ENCODE results near the gene DMWD. TPM values are rescaled to one million over a fixed set of nuclear protein-coding genes. Genes with fewer than 3 reads are reported as not detected.

Gene DMWD
- total and polyA plus RNA-seq, 2 of the 13 experiments (the other 11 are each of a cell fraction or from before 2014, with no cell fraction given) = 10.3 to 14.9 TPM

GRCh38 chr19:45784096-45784495 lies 8.5 kb downstream of the DMWD start:
- WGBS (ENCODE audit: low lambda C conversion rate) = 91% methylated on average over 4 of the region's 4 CpGs
- TF ChIP-seq ZKSCAN8 (CRISPR knock-in tag; IDR thresholded peaks at IDR 0.05; ENCODE audit: borderline replicate concordance) (no peak), ATAD3A (CRISPR knock-in tag; IDR thresholded peaks at IDR 0.05) (no peak), ZBTB42 (CRISPR knock-in tag; IDR thresholded peaks at IDR 0.05) (no peak), GFI1 (CRISPR knock-in tag; IDR thresholded peaks at IDR 0.05; ENCODE audit: borderline replicate concordance) (no peak), BHLHE40 (IDR thresholded peaks at IDR 0.05; ENCODE audit: low read length) (no peak), RXRB (CRISPR knock-in tag; IDR thresholded peaks at IDR 0.05; ENCODE audit: borderline replicate concordance) (no peak)
- Histone ChIP-seq H3K4me3 (replicated peaks in 1 of 3; ENCODE audit: insufficient read depth in 1 of 3, low read depth in 2 of 3, low read length in 3 of 3) (no peak overlapping the region), H3K27me3 (ENCODE audit: control insufficient read depth in 1 of 2, insufficient read depth in 2 of 2, low read length in 2 of 2) (no peaks in the 10 kb centered on the region; a peak in 1 of 5 replicates), H2AFZ (ENCODE audit: low read length) (no peak overlapping the region), H3K79me2 (ENCODE audit: insufficient read depth, low read length) (no peaks in the 10 kb centered on the region), H3K9ac (ENCODE audit: insufficient read depth, low read depth, low read length) (no peak overlapping the region), H3K27ac (ENCODE audit: extremely low read length, insufficient read depth, low read length) (no peak overlapping the region), H3K4me1 (ENCODE audit: insufficient read depth, low read length) (peaks cover 29% of the 10 kb centered on the region), H4K20me1 (ENCODE audit: insufficient read depth, low read length) (peaks cover 4% of the 10 kb centered on the region; the same call in 1 of the 2 replicates), H3K4me2 (ENCODE audit: low read depth, low read length) (no peak overlapping the region), H3K9me3 (ENCODE audit: low read length) (no peaks in the 10 kb centered on the region), H3K36me3 (replicated peaks in 1 of 2; ENCODE audit: control insufficient read depth in 1 of 2, insufficient read depth in 2 of 2, low read length in 2 of 2) (peaks cover 4 to 21% of the 10 kb centered on the region in 2 experiments)
- intact Hi-C loops (cut with micrococcal nuclease; ENCODE audit: unreplicated experiment) (no loop called here), in situ Hi-C loops (cut with HindIII; ENCODE audit: extremely low pct_ligation_motif_present, low pct_unique_long_range_greater_than_20kb) (no loop called here)
- FAIRE-seq = no peak
- ChIA-PET POLR2A (no interaction called here), CTCF (ENCODE audit: low intra/inter-chr PET ratio, low total read pairs) (no interaction called here)
- no peak for ATAC-seq
- no peak for DNase-seq (ENCODE audit: low spot score)
- no TSS peak for BruUV-seq (replicated peaks)

DNA sequence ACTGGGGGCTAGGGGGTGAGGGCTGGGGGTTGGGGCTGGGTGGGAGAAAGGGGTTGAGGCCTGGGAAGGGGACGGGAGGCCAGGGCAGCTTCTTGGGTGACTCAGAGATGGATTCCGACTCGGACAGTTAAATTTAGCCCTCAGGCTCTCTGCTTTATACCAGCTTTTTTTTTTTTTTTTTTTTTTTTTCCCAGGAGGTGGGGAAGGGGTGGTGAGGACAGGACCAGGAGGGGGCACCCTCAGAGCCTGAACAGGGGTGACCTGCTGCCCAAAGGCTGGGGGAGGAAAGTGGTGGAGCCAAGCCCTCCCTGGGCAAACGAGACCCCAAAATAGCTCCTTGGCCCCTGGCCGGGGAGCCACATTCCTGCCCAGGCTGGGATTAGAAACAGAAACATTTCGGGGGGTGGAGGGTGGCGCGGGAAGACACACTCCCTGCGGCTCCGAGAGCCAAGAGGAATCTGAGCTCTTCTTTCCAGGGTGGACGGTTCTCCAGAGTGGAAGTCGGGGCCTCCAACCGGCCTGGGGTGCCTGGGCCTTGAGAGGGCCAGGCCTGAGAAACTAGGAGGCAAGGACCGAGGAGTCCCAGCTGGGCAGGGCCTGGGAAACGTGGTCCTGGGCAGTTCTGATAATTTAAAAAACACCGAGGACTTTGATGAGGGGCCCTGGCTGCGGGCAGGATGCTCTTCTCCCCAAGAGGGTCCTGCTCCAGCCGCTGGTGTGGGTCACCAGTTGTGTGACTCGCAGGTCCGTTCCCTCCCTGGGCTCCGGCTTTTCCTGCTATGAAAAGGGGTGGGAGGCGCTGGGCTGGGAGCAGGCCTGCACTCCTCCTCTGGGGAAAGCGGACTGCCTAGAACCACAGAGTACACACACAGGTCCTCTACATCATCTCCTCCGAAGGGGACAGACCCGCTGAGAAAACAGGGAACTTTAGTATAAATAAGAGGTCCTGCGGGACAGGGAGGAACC lies 9.5 kb downstream of the DMWD start:
- BruUV-seq (replicated peaks) = no TSS peak
- DNase-seq (ENCODE audit: low spot score) = no peak
- POLR2A ChIA-PET = interaction anchor here (0.5 to 4.7 kb wide), 4 partner anchors 11 to 103 kb away, joined by 3 to 53 read pairs (median 4); partner anchors contain the start of genes IRF2BP1 and SIX5
- ATAC-seq = no peak
- H3K4me2 ChIP-seq (ENCODE audit: low read depth, low read length) = no peak overlapping the region
- no peaks in the 10 kb centered on the region for H3K79me2 ChIP-seq (ENCODE audit: insufficient read depth, low read length)
- CTCF ChIA-PET (ENCODE audit: low intra/inter-chr PET ratio, low total read pairs) = no interaction called here
- in situ Hi-C loops (cut with HindIII; ENCODE audit: extremely low pct_ligation_motif_present, low pct_unique_long_range_greater_than_20kb) = no loop called here
- H3K27me3 ChIP-seq (ENCODE audit: control insufficient read depth in 1 of 2, insufficient read depth in 2 of 2, low read length in 2 of 2) = no peaks in the 10 kb centered on the region; a peak in 1 of 5 replicates
- intact Hi-C loops (cut with micrococcal nuclease; ENCODE audit: unreplicated experiment) = no loop called here
- FAIRE-seq = no peak
- no peak for TF ChIP-seq ZNF710 (CRISPR knock-in tag; IDR thresholded peaks at IDR 0.05; ENCODE audit: borderline replicate concordance)
- TF ChIP-seq CBX1 (IDR thresholded peaks at IDR 0.05; ENCODE audit: low read depth) = no peak
- no peak for TF ChIP-seq GPBP1L1 (CRISPR knock-in tag; IDR thresholded peaks at IDR 0.05)
- TF ChIP-seq AGO2 (optimal IDR thresholded peaks at IDR 0.05; ENCODE audit: low read depth, low read length) = peak; percentile 57
- no peak for TF ChIP-seq CREM (IDR thresholded peaks at IDR 0.05)
- no peak for TF ChIP-seq CREM (CRISPR knock-in tag; IDR thresholded peaks at IDR 0.05)
- H3K27ac ChIP-seq (ENCODE audit: extremely low read length, insufficient read depth, low read length) = no peak overlapping the region
- H3K9me3 ChIP-seq (ENCODE audit: low read length) = no peaks in the 10 kb centered on the region
- H3K36me3 ChIP-seq (replicated peaks in 1 of 2; ENCODE audit: control insufficient read depth in 1 of 2, insufficient read depth in 2 of 2, low read length in 2 of 2) = peaks cover 2 to 11% of the 10 kb centered on the region in 2 experiments; a peak in 2 of 5 replicates
- WGBS (ENCODE audit: low lambda C conversion rate) = 89% methylated on average over 23 of the region's 26 CpGs
- H3K4me3 ChIP-seq (replicated peaks in 1 of 3; ENCODE audit: insufficient read depth in 1 of 3, low read depth in 2 of 3, low read length in 3 of 3) = no peak overlapping the region
- peaks cover 35% of the 10 kb centered on the region for H3K4me1 ChIP-seq (ENCODE audit: insufficient read depth, low read length)
- H2AFZ ChIP-seq (ENCODE audit: low read length) = no peak overlapping the region
- H3K9ac ChIP-seq (ENCODE audit: insufficient read depth, low read depth, low read length) = no peak overlapping the region
- peaks cover 4% of the 10 kb centered on the region; the same call in 1 of the 2 replicates for H4K20me1 ChIP-seq (ENCODE audit: insufficient read depth, low read length)
